ENCODE data around the gene DAD1. TPM values are rescaled to one million over a fixed set of nuclear protein-coding genes. Genes with fewer than 3 reads are reported as not detected.

Gene DAD1
- total and polyA plus RNA-seq, 7 donors, result 77.8 to 277 (median 118) TPM

GRCh38 chr14:22542360-22542759, 46.7 kb downstream of the DAD1 start:
- H3K27me3 ChIP-seq (ENCODE audit: insufficient read depth in 3 of 3, low read length in 2 of 3), result no peaks in the 10 kb centered on the region
- H3K36me3 ChIP-seq (ENCODE audit: insufficient read depth in 1 of 2, low read depth in 1 of 2), result no peaks in the 10 kb centered on the region
- H3K27ac ChIP-seq, result no peak overlapping the region
- ATAC-seq, result no peak
- H3K9me3 ChIP-seq, result no peaks in the 10 kb centered on the region
- peaks cover 7% of the 10 kb centered on the region for H3K4me1 ChIP-seq
- no peak for DNase-seq
- intact Hi-C loops (cut with DNase I), result no loop called here
- no peak for TF ChIP-seq CTCF (IDR thresholded peaks at IDR 0.05)
- 79 to 84% (median 80%) methylated on average over 2 of the region's 2 CpGs for WGBS, 3 donors
- H3K4me3 ChIP-seq, result no peak overlapping the region

- Histone ChIP-seq H3K36me3 (ENCODE audit: insufficient read depth in 1 of 2, low read depth in 1 of 2) (no peaks in the 10 kb centered on the region), H3K27ac (no peak overlapping the region), H3K4me3 (no peak overlapping the region), H3K9me3 (no peaks in the 10 kb centered on the region), H3K4me1 (peaks cover under 1% of the 10 kb centered on the region), H3K27me3 (ENCODE audit: insufficient read depth in 3 of 3, low read length in 2 of 3) (no peaks in the 10 kb centered on the region)
- intact Hi-C loops (cut with DNase I), result no loop called here
- no peak for DNase-seq
- ATAC-seq, result no peak
- no peak for TF ChIP-seq CTCF (IDR thresholded peaks at IDR 0.05)
- 88 to 90% (median 90%) methylated on average over 5 of the region's 5 CpGs for WGBS, 3 donors
Measured at GRCh38 chr14:22541721-22542120, 47.3 kb downstream of the DAD1 start.

GRCh38 chr14:22540811-22541360, 48.1 kb downstream of the DAD1 start:
- no peak for DNase-seq
- Histone ChIP-seq H3K9me3 (no peaks in the 10 kb centered on the region), H3K4me3 (no peak overlapping the region), H3K27me3 (ENCODE audit: insufficient read depth in 3 of 3, low read length in 2 of 3) (no peaks in the 10 kb centered on the region), H3K4me1 (no peaks in the 10 kb centered on the region), H3K27ac (no peak overlapping the region), H3K36me3 (ENCODE audit: insufficient read depth in 1 of 2, low read depth in 1 of 2) (no peaks in the 10 kb centered on the region)
- ATAC-seq, result no peak
- intact Hi-C loops (cut with DNase I), result no loop called here
- 78 to 84% (median 80%) methylated on average over 4 of the region's 4 CpGs for WGBS, 3 donors
- TF ChIP-seq CTCF (IDR thresholded peaks at IDR 0.05), result no peak

- no peak overlapping the region for H3K4me3 ChIP-seq
- no peaks in the 10 kb centered on the region for H3K36me3 ChIP-seq (ENCODE audit: insufficient read depth in 1 of 2, low read depth in 1 of 2)
- no peak overlapping the region for H3K27ac ChIP-seq
- H3K4me1 ChIP-seq, result no peaks in the 10 kb centered on the region
- no peaks in the 10 kb centered on the region for H3K9me3 ChIP-seq
- H3K27me3 ChIP-seq (ENCODE audit: insufficient read depth in 3 of 3, low read length in 2 of 3), result no peaks in the 10 kb centered on the region
- ATAC-seq (no peak), DNase-seq (no peak)
- intact Hi-C loops (cut with DNase I), result no loop called here
- 22 to 27% (median 27%) methylated on average over 1 of the region's 1 CpG for WGBS, 3 donors
- no peak for TF ChIP-seq CTCF (IDR thresholded peaks at IDR 0.05)
Measured at GRCh38 chr14:22540293-22540692, 48.7 kb downstream of the DAD1 start.

- no peak for ATAC-seq
- Histone ChIP-seq H3K4me3 (no peak overlapping the region), H3K9me3 (no peaks in the 10 kb centered on the region), H3K27me3 (ENCODE audit: insufficient read depth in 3 of 3, low read length in 2 of 3) (no peaks in the 10 kb centered on the region), H3K36me3 (ENCODE audit: insufficient read depth in 1 of 2, low read depth in 1 of 2) (no peaks in the 10 kb centered on the region), H3K27ac (no peak overlapping the region), H3K4me1 (no peaks in the 10 kb centered on the region)
- WGBS, 3 donors, result 70 to 85% (median 82%) methylated on average over 3 of the region's 3 CpGs
- no peak for TF ChIP-seq CTCF (IDR thresholded peaks at IDR 0.05)
- intact Hi-C loops (cut with DNase I), result no loop called here
- no peak for DNase-seq
Measured at GRCh38 chr14:22539831-22540230, 49.2 kb downstream of the DAD1 start.
